Activated CD4-positive, alpha-beta T cell treated with anti-CD3 and anti-CD28 coated beads for 1 hour (primary cell): Measurements from ENCODE around the gene SS18L1.

ENCODE experiments used
- DNase-seq: peaks from one replicate; pipeline ENCODE4 v3.0.0-alpha.2; 2020

Gene SS18L1

GRCh38 chr20:62158088-62158400 lies 14.5 kb downstream of the SS18L1 start:
- DNase-seq, result no peak

GRCh38 chr20:62158541-62158940 lies 15.0 kb downstream of the SS18L1 start:
- no peak for DNase-seq

GRCh38 chr20:62159052-62159451 lies 15.5 kb downstream of the SS18L1 start:
- DNase-seq, result no peak

DNA sequence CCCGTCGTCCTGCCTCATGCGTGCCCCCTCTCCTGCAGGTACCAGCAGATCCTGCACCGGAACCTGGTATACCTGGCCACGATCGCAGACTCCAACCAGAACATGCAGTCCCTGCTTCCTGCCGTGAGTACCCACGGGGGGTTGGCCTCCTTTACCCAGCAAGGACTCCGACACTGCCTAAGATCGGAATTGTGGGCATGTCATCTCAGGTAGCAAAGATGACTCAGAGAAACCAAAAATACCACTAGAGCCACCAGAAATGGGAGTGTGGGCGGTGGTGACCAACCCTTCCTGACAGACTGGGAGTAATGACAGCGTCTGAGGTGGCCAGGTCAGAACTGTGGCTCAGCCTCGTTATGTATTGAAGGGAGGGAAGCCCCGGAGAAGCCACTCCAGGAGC lies 16.3 kb downstream of the SS18L1 start:
- DNase-seq, result no peak

DNA sequence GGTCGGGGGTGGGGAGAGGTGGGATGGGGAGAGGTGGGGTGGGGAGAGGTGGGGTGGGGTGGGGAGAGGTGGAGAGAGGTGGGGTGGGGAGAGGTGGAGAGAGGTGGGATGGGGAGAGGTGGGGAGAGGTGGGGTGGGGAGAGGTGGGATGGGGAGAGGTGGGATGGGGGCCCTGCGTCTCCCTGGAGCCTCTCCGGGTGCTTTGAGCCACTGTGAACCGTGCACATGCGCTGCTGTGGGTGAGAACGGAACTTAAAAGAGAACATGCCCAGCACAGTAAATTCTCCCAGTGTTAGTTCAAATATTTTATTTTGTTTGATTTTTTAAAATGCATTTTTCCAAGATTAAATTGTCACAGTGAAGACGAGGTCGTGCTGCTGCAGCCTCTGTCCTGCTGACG lies 16.7 kb downstream of the SS18L1 start:
- DNase-seq, result no peak

GRCh38 chr20:62160876-62161275 lies 17.3 kb downstream of the SS18L1 start:
- DNase-seq, result no peak

DNA sequence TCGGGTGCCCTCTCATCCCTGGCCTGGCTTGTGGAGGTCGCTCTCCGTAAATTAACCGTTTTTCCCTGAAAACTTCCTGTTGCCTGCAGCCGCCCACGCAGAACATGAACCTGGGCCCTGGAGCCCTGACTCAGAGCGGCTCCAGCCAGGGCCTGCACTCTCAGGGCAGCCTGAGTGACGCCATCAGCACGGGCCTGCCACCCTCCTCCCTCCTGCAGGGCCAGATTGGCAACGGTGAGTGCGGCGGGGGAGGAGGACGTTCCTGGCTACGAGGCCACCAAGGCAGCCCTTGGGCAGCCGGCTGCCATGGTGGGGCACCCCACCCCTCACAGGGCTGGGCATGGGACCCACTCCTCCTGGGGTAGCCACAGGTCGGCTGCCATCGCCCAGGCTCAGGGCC lies 17.8 kb downstream of the SS18L1 start:
- no peak for DNase-seq

- no peak for DNase-seq
These were observed 19.4 kb downstream of the SS18L1 start for GRCh38 chr20:62162765-62163484.

GRCh38 chr20:62163485-62163865 lies 19.9 kb downstream of the SS18L1 start:
- DNase-seq, result no peak

DNA sequence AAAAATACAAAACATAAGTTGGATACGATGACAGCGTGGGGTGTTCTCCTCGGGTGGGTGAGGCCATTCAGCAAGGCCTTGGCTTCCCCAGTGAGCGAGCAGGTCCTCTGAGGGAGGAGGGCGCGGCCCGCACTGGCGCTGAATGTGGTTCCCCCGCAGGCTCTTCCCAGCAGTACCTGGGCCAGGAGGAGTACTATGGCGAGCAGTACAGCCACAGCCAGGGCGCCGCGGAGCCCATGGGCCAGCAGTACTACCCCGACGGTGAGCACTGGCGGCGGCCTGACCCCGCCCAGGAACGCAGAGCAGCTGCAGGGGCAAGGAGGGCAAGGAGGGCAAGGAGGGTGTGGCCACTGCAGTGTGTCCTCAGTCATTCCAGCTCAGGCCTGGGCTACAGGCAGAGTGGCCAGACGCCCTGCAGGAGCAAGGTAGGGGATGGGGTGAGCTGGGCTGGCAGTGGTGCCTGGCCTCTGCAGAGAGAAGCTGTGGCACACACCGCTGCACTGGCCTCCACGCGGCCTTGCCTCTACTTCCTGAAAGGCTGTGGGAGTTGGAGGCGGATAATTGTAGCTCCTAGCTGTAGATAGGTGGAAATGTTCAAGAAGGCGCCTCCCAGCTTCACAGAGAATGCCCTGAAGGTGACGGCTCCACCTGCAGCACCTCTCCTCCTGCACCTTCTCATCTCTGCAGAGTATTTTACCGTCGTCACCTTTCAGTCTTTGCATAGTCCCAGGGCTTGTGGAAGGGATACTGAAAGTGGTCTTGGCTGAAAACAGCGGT lies 20.6 kb downstream of the SS18L1 start:
- no peak for DNase-seq

GRCh38 chr20:62164879-62165761 lies 21.6 kb downstream of the SS18L1 start:
- no peak for DNase-seq

- DNase-seq, result no peak
These were observed 22.3 kb downstream of the SS18L1 start for GRCh38 chr20:62165762-62166399.

DNA sequence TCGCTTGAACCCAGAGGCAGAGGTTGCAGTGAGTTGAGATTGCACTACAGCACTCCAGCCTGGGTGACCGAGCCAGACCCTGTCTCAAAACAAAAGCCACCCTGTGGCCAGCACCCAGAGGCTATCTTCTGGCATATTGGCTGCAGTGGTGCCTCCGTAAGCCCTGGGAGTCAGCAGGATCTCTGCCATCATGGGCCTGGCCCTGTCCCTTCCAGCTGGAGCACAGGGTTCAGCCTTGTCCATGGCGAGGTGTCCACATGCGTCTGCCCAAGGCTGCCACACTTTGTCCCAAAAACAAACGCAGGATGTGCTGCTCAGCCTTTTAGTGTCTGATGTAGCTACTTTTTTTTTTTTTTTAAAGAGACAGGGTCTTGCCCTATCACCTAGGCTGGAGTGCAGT lies 23.9 kb downstream of the SS18L1 start:
- no peak for DNase-seq

- no peak for DNase-seq
These were observed 24.5 kb downstream of the SS18L1 start for GRCh38 chr20:62168061-62168460.

GRCh38 chr20:62168890-62169435 lies 25.4 kb downstream of the SS18L1 start:
- DNase-seq, result no peak

GRCh38 chr20:62170536-62170935 lies 27.0 kb downstream of the SS18L1 start:
- DNase-seq, result no peak

GRCh38 chr20:62171245-62171644 lies 27.7 kb downstream of the SS18L1 start:
- DNase-seq, result no peak

GRCh38 chr20:62172666-62173065 lies 29.1 kb downstream of the SS18L1 start:
- DNase-seq, result no peak

DNA sequence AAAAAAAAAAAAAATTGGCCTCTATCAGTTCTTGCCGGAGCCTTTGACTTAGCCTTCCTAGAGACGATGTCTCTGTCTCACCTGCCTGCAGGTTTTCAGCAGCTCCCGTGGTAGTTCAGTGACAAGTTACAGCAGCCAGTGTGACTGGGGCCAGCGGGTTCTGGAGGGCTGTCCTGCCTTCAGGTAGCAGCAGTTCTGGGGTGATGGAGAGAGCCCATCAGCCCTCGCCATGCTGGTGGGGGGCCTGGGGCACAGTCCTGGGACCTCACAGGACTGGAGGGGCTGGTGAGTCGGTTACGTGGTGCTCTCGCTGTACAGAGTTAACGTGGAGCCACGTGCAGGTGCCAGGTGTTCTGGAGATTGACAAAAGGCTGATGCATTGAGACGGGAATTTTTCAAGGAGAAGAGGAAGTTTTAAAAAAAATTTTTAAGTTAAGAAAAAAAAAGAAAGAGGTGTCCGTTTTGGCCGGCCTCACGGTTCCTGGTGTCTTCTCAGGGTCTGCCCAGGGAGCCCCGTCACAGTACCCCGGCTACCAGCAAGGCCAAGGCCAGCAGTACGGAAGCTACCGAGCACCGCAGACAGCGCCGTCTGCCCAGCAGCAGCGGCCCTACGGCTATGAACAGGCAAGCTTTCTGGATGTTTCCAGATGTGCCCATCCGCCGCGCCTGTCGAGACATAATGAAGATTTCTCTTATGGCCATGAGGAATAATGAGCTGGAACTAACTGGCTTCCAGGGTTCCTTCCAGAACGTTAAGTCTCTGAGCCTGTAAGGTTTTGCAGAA lies 30.6 kb downstream of the SS18L1 start:
- DNase-seq, result no peak

- no peak for DNase-seq
These were observed 31.5 kb downstream of the SS18L1 start for GRCh38 chr20:62174870-62175624.

DNA sequence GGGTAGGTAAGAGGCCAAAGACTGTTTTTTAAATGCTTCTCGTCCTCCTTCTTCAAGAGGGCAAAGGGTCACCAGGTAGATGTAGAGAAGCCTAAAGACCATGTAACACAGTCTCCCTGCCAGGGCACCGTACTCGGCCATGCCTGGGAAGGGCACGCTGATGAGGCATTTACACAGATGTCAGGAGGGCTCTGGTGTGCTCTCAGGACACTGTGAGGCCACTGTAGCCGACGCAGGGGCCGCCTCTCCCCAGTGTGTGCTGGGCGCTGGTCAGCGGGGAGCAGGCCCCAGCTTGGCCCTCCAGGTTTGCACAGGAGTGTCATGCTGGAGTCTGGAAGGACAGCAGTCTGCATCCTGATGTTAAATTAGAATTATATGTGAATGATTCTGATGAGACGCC lies 32.1 kb downstream of the SS18L1 start:
- DNase-seq, result no peak
